ENCODE results near the gene RPS21. TPM values are rescaled to one million over a fixed set of nuclear protein-coding genes. Genes with fewer than 3 reads are reported as not detected.

The RPS21 gene
- total and polyA plus RNA-seq, 2 of the 13 experiments (the other 11 are each of a cell fraction or from before 2014, with no cell fraction given), result 2,647 to 11,063 TPM

DNA sequence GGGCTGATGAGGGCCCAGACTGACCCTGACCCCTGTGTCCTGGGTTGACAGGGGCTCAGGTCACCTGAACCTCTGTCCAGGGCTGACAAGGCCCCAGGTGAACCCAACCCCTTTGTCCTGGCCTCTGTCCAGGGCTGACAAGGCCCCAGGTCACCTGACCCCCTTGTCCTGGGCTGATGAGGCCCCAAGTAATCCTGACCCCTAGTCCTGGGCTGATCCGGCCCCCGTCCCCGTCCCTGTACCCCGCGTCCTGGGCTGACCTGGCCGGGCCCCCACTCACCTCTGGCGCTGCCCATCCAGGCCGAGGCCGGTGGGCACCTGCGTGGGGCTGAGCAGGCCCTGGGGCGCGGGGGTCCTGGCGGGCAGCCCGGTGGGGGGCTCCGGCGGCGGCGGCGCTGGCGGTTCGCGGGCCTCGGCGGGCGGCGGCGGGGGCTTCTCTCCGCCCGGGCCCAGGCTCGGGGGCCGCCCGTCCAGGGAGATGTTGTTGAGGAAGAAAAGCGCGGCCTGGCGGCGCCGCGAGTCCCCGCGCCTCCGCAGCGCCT lies 19.8 kb downstream of the RPS21 start (continued):
- TF ChIP-seq, protein P1, sequence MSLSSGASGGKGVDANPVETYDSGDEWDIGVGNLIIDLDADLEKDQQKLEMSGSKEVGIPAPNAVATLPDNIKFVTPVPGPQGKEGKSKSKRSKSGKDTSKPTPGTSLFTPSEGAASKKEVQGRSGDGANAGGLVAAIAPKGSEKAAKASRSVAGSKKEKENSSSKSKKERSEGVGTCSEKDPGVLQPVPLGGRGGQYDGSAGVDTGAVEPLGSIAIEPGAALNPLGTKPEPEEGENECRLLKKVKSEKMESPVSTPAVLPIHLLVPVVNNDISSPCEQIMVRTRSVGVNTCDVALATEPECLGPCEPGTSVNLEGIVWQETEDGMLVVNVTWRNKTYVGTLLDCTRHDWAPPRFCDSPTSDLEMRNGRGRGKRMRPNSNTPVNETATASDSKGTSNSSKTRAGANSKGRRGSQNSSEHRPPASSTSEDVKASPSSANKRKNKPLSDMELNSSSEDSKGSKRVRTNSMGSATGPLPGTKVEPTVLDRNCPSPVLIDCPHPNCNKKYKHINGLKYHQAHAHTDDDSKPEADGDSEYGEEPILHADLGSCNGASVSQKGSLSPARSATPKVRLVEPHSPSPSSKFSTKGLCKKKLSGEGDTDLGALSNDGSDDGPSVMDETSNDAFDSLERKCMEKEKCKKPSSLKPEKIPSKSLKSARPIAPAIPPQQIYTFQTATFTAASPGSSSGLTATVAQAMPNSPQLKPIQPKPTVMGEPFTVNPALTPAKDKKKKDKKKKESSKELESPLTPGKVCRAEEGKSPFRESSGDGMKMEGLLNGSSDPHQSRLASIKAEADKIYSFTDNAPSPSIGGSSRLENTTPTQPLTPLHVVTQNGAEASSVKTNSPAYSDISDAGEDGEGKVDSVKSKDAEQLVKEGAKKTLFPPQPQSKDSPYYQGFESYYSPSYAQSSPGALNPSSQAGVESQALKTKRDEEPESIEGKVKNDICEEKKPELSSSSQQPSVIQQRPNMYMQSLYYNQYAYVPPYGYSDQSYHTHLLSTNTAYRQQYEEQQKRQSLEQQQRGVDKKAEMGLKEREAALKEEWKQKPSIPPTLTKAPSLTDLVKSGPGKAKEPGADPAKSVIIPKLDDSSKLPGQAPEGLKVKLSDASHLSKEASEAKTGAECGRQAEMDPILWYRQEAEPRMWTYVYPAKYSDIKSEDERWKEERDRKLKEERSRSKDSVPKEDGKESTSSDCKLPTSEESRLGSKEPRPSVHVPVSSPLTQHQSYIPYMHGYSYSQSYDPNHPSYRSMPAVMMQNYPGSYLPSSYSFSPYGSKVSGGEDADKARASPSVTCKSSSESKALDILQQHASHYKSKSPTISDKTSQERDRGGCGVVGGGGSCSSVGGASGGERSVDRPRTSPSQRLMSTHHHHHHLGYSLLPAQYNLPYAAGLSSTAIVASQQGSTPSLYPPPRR (CRISPR knock-in tag; IDR thresholded peaks at IDR 0.05; ENCODE audit: borderline replicate concordance), result peak; percentile 22; the same call in 1 of the 2 replicates
- TF ChIP-seq, protein P2, sequence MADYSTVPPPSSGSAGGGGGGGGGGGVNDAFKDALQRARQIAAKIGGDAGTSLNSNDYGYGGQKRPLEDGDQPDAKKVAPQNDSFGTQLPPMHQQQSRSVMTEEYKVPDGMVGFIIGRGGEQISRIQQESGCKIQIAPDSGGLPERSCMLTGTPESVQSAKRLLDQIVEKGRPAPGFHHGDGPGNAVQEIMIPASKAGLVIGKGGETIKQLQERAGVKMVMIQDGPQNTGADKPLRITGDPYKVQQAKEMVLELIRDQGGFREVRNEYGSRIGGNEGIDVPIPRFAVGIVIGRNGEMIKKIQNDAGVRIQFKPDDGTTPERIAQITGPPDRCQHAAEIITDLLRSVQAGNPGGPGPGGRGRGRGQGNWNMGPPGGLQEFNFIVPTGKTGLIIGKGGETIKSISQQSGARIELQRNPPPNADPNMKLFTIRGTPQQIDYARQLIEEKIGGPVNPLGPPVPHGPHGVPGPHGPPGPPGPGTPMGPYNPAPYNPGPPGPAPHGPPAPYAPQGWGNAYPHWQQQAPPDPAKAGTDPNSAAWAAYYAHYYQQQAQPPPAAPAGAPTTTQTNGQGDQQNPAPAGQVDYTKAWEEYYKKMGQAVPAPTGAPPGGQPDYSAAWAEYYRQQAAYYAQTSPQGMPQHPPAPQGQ (CRISPR knock-in tag; IDR thresholded peaks at IDR 0.05; ENCODE audit: borderline replicate concordance), result no peak
- TF ChIP-seq ZKSCAN5 (CRISPR knock-in tag; IDR thresholded peaks at IDR 0.05) (no peak), GLMP (CRISPR knock-in tag; IDR thresholded peaks at IDR 0.05; ENCODE audit: borderline replicate concordance) (no peak), SALL2 (CRISPR knock-in tag; IDR thresholded peaks at IDR 0.05) (no peak), ZNF570 (CRISPR knock-in tag; IDR thresholded peaks at IDR 0.05; ENCODE audit: borderline replicate concordance) (no peak), MEIS2 (CRISPR knock-in tag; IDR thresholded peaks at IDR 0.05) (no peak), RAD51 (IDR thresholded peaks at IDR 0.05; ENCODE audit: borderline replicate concordance) (no peak), ZNF460 (CRISPR knock-in tag; IDR thresholded peaks at IDR 0.05; ENCODE audit: borderline replicate concordance) (no peak), ZNF713 (CRISPR knock-in tag; IDR thresholded peaks at IDR 0.05) (0 out of 2 replicates have a peak, but pooled peaks have one; percentile 29), ZNF3 (CRISPR knock-in tag; IDR thresholded peaks at IDR 0.05) (no peak), ZNF362 (CRISPR knock-in tag; IDR thresholded peaks at IDR 0.05; ENCODE audit: borderline replicate concordance) (no peak), JUN (CRISPR knock-in tag; IDR thresholded peaks at IDR 0.05) (no peak), HOXD1 (CRISPR knock-in tag; IDR thresholded peaks at IDR 0.05) (0 out of 2 replicates have a peak, but pooled peaks have one; percentile 27), RXRB (CRISPR knock-in tag; IDR thresholded peaks at IDR 0.05; ENCODE audit: borderline replicate concordance) (peak; percentile 86), FOXP1 (IDR thresholded peaks at IDR 0.05) (no peak), FOXP1 (CRISPR knock-in tag; IDR thresholded peaks at IDR 0.05) (no peak), PAX8 (CRISPR knock-in tag; IDR thresholded peaks at IDR 0.05; ENCODE audit: borderline replicate concordance) (no peak)
- TF ChIP-seq, protein P3, sequence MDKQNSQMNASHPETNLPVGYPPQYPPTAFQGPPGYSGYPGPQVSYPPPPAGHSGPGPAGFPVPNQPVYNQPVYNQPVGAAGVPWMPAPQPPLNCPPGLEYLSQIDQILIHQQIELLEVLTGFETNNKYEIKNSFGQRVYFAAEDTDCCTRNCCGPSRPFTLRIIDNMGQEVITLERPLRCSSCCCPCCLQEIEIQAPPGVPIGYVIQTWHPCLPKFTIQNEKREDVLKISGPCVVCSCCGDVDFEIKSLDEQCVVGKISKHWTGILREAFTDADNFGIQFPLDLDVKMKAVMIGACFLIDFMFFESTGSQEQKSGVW (CRISPR knock-in tag; IDR thresholded peaks at IDR 0.05; ENCODE audit: borderline replicate concordance), result no peak

Measured in HepG2 (cell line).